HG03139 (cell line): ENCODE measurements around the gene TMEM72.

ENCODE experiments used
- ATAC-seq: cut with Tn5 transposase; IDR thresholded peaks from one replicate; pipeline ENCODE4 v1.9.1; 2021; ENCODE audit not compliant: unreplicated experiment

TMEM72 gene

GRCh38 chr10:44916429-44916828 is 5.3 kb downstream of the TMEM72 start:
- ATAC-seq = no peak

DNA sequence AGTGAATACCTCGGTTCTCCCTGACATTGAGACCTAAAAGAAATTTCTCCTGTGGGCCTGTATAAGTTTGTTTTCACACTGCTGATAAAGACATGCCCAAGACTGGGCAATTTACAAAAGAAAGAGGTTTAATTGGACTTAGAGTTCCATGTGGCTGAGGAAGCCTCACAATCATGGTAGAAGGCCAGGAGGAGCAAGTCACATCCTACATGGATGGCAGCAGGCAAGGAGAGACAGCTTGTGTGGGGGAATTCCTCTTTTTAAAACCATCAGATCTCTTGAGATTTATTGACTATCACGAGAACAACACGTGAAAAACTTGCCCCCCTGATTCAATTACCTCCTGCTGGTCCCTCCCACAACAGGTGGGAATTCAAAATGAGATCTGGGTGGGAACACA is 6.7 kb downstream of the TMEM72 start:
- ATAC-seq = no peak

DNA sequence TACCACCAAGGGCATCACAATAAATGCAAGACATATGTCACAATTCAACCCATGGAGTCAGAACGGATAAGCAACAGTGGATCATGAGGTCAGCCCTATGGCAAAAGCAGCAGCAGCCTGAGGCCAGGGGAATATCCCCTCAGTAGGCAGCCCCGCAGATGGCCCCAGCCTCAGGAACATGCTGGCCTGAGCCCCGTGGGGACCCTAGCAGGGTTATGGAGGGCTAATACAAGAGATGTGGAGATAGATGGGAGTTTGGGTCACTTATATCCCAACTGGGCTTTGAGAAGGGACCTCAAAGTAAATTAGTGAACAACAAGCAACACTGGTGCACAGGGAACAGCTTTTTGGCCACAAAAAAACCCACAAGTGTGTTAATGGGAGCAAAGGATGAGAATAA is 9.1 kb downstream of the TMEM72 start:
- no peak for ATAC-seq

GRCh38 chr10:44921061-44921460 is 9.9 kb downstream of the TMEM72 start:
- no peak for ATAC-seq

DNA sequence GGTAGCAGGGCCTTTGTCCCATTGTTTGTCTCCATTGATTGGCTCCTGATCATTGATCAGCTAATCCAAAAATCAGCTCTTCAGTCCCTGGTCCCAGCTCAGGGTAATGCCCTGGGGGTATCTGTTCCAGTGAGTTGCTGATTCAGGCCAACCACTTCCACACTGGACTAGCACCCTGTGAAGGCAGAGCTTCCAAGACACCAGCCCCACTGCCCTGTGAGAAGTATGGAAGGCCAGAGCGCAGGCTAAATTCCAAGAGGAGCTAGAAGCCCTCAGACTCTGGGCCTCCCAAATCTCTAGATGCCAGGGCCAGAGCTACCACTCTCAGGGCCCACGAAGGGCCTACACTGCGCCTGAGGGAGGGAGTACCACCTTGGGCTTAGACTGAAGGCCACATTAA is 10.4 kb downstream of the TMEM72 start:
- no peak for ATAC-seq

- no peak for ATAC-seq
Observed at GRCh38 chr10:44922021-44922420, 10.9 kb downstream of the TMEM72 start.

DNA sequence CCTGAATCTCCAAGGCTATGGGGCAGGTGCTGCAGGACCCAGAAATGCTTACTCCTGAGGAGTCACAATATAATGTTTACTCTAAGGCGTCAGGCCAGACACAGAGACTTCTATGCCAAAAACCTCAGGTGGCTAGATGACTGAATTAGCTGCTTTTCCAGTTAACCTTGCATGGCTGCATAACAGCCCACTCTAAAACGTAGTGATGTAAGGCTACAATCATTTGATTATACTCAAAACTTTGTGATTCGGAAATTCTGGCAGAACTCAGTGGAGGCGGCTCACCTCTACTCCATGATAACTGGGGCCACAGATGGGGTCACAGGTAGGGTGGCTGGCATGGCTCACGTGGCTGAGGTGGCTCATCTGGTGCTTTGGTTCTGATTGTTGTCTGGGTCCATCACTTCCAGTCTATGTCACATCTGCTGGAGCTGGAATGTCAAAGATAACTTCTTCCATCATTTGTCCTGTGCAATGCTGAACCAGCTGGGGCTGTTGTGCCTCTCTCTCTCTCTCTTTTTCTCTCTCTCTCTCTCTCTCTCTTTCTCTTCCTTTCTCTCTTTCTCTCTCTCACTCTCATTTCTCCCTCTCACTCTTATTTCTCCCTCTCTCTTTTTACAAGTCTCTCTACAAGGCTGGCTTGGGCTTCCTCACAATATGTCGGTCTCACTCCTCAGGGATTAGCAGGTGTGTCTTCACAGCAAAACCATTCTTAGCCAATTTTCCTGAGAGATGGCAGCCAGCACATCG is 11.8 kb downstream of the TMEM72 start:
- ATAC-seq = no peak

DNA sequence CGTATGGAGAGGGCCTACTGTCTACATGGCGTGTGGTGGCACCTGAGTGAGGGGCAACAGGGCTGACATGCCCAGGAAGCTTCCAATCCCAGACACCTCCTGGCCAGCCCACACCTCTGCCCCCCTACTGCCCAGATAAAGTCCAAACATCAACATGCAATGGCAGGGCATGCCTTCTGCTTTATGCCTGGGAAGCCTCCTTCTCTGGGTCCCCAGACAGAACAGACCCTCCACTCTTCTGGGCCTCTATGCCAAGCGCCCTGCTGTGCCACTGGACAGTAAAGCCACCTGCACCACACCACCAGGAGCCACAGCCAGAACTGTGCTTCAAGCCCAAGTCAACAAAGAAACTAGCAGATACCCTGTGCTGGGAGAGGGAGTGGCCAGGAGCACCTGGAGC is 12.5 kb downstream of the TMEM72 start:
- no peak for ATAC-seq

DNA sequence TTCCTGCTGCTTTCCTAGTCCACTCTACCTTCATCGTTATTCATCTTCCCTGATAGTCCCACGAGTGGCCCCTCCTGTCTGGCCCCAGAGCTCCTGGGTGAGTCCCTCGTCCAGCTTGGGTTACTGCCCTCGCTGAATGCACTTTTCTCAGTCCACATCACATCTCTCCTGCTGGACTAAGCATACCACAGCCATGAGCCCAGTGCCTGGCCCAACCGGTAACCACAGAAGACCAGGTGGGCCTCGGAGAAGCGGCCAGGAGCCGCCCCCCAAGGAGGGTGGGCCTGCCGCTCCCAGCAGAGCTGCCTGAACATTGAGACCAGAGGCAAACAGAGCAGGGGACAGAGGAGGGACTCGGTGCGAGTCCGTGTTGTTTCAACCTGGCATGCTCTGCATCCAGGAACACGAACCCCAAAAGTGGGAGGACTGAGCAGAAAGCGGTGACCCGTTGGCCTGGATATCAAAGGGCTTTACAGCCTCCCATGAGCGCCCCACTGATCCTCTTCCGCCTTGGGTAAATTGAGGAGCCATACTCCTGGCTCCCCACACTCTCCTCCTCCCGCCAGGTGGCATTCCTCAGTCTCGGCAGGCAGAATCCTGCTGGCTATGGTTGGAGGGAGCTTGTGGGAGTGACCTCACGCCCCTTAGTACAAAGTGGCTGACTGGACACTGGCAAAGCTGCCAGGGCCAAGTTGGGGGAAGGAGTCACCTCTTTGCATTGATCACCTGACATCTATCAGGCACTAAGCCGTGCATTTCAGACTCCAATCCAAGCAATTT is 13.3 kb downstream of the TMEM72 start:
- no peak for ATAC-seq

DNA sequence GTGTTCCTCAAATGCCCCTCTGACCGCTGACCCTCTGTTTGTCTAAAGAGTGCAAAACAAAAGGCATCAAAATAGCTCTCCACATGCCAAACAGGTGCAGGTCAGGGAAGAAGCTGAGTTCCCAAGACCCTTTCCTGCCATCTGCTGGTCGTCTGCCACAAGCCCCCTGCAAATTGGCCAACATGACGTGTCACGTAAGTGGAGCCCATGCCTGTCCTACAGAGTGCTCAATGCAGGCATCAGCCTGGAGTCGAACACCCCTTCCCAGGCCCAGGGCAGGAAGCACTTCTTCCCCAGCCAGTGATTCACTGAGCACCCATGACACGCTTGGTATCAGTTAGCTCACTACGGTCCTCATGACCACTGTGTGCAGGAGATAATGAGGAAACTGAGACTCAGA is 14.1 kb downstream of the TMEM72 start:
- ATAC-seq = no peak

GRCh38 chr10:44925811-44926750 is 14.9 kb downstream of the TMEM72 start:
- ATAC-seq = no peak

GRCh38 chr10:44926751-44927351 is 15.7 kb downstream of the TMEM72 start:
- no peak for ATAC-seq

DNA sequence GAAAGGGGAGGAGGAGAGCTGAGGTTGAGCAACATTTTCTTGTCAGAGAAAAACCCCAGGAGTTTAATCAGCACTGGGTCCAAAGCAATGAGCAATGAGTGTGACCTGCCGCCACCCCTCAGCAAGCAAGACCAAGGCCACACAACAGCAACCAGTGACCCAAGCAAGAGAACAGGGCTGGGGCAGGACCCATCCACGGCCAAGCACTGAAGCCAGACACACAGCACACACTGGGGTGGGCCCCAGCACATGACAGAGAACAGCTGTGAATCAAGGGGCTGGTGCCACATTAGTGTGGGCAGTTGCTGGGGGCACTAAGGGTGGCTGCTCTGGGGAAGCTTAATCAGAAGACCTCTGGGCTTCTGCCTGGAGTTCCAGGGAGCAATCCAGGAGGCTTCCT is 16.2 kb downstream of the TMEM72 start:
- no peak for ATAC-seq

DNA sequence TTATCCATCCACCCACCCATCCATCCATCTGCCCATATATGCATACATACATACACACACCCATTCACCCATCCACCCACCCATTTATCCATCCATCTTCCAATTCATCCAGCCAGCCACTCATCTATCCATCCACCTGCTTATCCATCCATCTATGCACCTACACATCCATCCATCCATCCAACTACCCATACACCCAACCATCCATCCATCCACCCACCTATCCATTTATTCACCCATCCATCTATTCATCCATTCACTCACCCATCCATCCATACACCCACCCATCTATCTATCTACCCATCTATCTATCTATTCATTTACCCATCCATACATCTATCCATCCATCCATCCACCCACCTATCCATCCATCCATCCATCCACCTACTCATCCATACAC is 17.3 kb downstream of the TMEM72 start:
- no peak for ATAC-seq

DNA sequence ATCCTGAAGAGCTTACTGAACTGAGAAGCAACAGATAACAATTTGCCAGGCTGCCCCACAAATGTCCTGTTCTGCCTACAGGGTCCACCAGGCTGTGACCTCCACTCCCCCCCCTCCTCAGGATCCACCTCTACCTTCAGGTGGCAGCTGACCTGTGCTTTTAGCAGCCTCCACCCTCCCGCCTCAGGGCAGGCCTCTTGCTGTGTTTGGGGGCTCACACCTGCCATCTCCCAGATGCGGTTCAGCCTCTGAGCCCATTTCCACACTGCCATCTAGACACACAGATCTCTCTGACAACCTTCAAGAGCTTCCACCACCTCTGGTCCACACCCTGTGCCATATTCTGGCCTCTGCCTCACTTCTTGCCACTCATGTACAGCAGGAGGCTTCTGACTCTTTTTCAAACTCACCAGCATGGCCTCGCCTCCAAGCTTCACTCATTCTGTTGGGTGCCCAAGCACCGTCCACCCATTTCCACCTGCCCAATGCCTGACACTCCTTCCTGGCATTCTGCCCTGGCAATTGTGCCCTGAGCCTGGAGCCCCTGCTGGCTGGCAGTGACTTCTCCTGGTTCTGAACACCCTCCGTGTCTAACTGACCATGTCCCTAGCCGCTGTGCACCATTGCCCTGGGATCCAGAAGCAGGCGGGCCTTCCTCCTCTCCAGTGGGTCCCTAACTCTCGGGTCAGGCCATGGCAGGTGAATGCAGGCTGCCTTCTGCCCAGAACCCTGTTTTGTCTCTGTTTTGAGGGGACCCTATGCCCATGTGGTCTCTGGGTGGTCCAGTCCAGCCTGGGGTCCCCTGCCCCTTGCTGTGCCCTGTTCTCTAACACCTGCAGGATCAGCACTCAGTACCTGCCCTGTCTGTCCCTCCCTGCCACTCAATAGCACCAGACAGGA is 18.5 kb downstream of the TMEM72 start:
- ATAC-seq = no peak

DNA sequence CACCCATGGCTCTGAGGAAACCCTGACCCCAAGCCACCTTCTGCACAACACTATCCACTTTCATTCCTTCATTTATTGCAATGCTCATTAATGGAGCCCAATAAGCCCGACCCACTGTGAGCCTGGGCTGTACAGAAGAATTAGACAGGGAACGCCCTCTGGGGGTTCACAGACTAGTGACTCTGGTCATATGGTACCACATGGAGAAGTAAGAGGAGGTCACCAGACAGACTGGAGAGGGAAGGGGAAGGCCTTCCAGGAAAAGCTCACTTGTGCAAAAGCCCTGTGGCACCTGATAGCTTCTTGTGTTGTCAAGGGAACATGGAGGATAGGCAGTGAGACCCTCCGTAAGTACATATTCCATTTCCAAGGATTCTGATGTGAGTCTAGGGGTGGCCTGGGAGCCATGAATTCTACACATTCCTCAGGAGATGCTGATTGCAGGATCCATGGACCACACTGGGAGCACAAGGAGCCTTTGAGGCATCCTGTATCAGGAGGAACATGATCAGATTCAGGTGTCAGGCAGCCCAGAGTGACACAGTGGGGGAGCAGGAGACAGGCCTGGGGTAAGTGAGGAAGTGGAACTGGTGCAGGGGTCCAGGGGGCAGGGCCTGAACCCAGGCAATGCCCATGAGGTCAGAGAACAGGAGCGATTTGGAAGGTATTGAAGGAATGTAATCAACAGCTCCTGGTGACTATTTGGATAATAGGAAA is 19.9 kb downstream of the TMEM72 start:
- no peak for ATAC-seq

DNA sequence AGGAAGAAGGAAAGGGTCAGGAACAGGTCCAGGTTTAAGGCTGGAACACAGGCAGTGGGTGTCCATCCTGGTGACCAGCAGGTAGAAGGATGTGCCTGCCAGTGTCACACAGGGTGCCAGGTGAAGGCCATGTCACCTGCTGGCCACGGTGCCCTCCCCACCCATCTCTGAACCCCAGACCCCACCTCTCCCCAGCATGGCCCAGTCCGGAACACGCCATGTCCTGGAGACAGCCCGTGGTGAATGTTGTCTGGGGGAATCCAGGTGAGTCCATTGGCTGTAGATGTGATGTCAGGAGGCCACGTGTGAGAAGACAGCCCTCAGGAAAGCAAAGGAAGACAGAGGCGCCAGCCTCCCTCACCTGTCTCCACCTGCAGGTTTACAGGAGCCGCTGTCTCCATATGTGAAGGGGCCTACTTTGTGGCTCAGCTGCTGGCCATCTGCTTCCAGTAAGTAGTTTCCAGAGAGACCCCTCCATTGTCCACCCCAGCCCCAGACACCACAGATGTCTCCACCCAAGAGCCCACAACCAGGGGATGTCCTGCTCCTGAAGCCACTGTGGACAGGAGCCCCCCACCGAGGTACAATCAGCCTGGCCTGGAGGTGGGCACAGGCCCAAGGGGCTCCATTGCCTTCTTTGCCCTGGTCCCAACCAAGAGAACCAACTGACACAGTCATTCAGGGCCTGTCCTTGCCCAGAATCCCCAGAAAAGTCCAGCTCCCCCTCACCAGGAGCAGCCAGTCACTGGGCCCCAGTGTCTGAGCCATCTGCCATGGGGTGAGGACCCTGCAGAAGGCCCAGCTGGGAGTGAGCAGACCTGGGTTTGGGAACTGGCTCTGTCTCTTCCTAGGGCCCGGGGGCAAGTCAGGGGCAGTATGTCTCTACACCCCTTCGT is 20.7 kb downstream of the TMEM72 start:
- ATAC-seq = no peak
